NK-92 (cell line): ENCODE data around the gene PTPN6.
"Not testable (repeated sequence)": the region's sequence is repeated elsewhere in the genome, so short reads cannot be mapped to it uniquely, and the experiment has no call there.

ENCODE experiments used
- DNase-seq: peaks from one replicate; lab custom pipeline; 2025; ENCODE audit not compliant: unreplicated experiment; lab: John Stamatoyannopoulos, UW

PTPN6 gene

DNA sequence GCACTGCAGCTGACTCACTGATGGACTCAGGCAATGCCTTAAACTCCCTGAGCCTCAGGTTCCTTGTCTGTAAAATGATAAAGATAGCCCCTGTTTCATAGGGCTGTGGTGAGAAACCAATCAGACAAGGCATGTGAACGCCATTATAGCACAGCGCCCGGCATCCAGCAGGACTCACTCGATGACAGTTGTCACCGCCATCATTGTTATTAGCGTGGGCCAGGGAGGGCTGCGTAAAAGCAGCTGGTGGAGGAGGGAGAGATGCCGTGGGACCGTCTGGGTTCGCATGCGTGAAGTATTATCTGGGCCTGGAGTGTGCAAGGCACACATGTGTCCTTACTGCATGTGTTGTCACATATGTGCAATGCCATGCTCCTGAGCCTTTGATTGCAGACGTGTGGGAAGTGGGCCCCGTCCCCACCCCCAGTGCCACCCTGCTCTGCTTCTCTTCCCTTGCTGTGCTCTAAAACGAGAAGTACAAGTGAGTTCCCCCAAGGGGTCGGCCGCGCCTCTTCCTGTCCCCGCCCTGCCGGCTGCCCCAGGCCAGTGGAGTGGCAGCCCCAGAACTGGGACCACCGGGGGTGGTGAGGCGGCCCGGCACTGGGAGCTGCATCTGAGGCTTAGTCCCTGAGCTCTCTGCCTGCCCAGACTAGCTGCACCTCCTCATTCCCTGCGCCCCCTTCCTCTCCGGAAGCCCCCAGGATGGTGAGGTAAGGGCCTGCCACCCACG lies at the start of gene PTPN6:
PTPN6 (plus strand) TSS at position 546 of the 730 bp plus-strand sequence; CDS start at position 703, 157 bp downstream.
- no peak for DNase-seq

- DNase-seq, result no peak
These were observed 48.7 kb upstream of the PTPN6 start for GRCh38 chr12:6902448-6902847.

- no peak for DNase-seq
These were observed 47.4 kb upstream of the PTPN6 start for GRCh38 chr12:6903722-6904121.

GRCh38 chr12:6904280-6905276 lies 46.6 kb upstream of the PTPN6 start, which contains the start of gene LRRC23:
TSS of gene LRRC23 (plus strand) at chr12:6904822. CDS start at chr12:6905634, 812 bp downstream.
- DNase-seq, result peak; percentile 72

DNA sequence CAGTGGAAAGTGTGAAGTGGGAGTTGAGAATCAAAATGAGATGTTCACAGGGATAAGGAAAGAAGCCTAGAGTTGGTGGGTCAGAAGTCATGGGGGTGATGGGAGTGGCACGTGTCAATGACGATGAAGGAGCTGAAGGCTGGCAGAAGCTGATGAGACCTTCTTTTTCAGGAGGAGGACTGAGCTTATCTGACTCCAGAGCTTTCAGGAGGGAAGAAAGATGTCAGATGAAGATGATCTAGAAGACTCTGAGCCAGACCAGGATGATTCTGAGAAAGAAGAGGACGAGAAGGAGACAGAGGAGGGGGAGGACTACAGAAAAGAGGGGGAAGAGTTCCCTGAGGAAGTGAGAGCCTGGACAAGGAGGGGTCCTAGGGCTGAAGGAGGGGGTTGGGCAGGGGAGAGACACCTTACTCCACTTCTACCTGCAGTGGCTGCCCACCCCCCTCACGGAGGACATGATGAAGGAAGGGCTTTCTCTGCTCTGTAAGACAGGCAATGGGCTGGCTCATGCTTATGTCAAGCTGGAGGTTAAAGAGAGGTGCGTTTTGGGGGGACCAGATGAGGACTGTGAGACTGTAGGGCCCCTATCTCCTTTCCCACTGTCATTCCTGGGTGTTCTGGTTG lies 45.6 kb upstream of the PTPN6 start:
- no peak for DNase-seq

DNA sequence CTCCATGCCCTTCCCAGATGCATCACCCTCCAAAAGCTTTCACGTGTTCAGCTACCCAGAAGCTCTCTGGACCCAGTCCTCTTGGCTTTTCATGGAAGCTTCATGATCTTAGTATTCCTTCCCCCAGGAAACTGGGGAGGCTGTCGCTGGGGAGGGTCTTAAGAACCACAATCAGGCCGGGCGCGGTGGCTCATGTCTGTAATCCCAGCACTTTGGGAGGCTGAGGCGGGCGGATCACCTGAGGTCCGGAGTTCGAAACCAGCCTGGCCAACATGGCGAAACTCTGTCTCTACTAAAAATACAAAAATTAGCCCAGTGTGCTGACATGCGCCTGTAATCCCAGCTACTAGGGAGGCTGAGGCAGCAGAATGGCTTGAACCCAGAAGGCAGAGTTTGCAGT lies 43.0 kb upstream of the PTPN6 start:
- DNase-seq, result not testable (repeated sequence)

DNA sequence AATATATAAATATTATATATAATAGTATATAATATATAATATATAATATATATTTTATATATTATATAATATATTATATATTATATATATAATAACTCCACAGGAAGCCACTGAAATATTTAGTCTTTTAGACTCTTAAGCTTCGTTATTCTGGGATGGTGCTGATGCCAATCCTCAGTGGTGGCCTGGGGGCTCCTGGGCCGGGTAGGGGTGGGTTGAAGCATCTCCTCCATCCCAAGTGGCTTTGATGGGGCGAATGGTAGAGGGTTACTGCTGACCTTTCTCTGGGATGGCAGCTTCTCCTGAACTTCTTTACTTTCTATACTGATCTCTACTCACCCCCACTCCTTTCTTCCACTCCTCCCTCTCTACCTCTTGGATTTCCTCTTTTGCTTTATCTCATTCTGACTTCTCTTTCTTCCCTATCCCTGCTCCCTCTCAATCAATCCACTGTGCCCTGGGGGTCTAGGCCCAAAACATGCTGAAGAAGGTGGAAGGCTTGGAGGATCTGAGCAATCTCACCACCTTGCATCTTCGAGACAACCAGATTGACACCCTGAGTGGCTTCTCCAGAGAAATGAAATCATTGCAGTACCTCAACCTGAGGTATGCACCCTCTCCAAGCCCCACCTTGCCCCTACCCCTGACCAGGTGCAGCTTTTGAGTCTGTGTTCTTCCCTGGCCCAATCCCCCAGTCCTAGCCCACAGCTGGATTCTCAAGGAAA lies 41.6 kb upstream of the PTPN6 start:
- DNase-seq, result no peak

DNA sequence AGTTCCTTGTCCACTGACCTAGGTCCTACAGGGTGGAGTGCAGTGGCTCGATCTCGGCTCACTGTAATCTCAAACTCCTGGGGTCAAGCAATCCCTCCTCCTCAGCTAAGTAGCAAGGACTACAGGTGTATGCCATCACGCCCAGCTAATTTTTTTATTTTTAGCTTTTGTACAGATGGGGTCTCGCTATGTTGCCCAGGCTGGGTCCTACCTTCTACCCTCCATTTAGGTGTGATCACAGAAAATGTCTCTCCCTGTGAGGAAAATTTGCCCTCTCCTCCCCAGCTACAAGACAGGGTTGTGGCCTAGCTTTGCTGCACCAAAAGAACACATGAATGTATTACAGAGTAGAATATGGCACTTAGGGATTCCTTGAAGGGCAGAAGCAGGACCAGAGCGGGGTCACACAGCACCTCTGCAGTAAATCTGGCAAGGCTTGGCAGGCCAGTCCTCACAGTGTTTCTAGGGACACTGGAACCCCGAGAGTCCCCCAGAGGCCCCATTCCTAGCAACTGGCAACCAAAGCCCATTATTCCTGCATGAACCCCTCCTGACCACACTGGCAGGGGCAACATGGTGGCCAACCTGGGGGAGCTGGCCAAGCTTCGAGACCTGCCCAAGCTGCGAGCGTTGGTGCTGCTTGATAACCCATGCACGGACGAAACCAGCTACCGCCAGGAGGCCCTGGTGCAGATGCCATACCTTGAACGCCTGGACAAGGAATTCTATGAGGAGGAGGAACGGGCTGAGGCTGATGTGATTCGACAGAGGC lies 38.8 kb upstream of the PTPN6 start:
- DNase-seq, result no peak

DNA sequence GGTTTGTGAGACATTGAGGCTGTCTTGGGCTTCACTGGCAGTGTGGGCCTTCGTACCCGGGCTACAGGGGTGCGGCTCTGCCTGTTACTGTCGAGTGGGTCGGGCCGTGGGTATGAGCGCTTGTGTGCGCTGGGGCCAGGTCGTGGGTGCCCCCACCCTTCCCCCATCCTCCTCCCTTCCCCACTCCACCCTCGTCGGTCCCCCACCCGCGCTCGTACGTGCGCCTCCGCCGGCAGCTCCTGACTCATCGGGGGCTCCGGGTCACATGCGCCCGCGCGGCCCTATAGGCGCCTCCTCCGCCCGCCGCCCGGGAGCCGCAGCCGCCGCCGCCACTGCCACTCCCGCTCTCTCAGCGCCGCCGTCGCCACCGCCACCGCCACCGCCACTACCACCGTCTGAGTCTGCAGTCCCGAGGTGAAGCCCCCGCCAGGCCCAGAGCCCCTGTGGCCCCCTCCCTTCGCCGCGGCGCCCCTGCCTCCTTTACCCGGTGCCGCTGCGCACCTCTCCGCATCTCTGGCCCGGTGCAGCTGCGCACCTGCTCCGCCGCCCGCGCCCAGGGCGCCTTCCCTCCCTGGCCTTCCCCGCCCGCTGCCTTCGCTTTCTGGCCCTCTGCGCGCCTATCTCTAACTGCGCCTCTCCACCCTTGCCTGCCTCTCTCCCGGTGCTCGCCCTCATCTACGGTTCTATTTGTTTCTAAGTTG lies 36.8 kb upstream of the PTPN6 start, which contains the start of gene ENO2:
ENO2 (plus strand) TSS at position 335 of the 701 bp plus-strand sequence. CDS start 1,253 bp downstream, outside the sequence.
- no peak for DNase-seq

- no peak for DNase-seq
These were observed 36.0 kb upstream of the PTPN6 start for GRCh38 chr12:6914947-6915788.

GRCh38 chr12:6915789-6916285 lies 35.3 kb upstream of the PTPN6 start:
- no peak for DNase-seq

DNA sequence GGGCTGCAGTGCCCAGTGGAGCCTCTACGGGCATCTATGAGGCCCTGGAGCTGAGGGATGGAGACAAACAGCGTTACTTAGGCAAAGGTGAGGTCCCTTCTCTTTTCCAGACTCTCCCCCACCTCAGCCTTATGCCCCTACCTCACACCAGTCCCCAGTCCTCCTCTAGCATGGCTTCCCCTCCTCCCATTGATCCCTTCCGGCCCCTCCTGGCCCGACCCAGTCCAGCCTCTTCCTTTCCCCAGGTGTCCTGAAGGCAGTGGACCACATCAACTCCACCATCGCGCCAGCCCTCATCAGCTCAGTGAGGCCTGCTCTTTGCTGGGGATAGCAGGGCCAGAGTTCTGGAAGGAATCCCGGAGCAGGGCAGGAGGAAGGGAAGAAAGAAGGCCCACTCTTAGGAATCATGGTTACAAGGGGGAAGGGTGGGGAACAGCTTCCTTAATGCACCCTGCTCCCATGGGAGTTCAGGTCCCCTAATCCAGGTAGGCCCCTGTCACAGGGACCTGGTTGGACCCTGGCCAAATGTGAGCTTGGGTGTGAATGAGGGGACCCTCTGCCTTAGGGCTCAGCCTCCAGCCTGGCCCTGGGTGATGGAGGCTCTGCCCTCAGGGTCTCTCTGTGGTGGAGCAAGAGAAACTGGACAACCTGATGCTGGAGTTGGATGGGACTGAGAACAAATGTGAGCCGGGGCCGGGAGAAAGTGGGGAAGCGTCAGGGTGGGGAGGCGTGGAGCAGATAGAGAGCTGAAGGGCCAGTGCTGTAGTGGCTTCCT lies 34.5 kb upstream of the PTPN6 start:
- no peak for DNase-seq

DNA sequence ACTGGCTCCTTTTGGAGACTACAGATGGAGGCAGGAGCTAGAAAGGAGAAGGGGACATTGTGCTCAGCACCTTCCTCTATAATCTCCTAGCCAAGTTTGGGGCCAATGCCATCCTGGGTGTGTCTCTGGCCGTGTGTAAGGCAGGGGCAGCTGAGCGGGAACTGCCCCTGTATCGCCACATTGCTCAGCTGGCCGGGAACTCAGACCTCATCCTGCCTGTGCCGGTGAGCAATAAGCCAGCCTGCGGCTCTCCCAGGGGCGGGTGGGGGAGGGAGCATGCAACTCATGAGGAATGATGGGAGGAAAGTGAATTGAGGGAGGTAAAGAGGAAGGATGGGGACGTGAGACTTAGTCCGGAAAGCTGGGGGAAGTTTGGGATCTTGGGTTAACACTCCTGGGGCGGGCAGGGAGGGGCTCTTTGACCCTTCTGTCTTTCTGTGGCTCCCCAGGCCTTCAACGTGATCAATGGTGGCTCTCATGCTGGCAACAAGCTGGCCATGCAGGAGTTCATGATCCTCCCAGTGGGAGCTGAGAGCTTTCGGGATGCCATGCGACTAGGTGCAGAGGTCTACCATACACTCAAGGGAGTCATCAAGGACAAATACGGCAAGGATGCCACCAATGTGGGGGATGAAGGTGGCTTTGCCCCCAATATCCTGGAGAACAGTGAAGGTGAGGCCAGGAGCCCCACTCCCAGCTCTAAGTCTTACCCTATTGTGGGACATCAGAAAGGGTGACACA lies 33.5 kb upstream of the PTPN6 start:
- DNase-seq, result no peak

DNA sequence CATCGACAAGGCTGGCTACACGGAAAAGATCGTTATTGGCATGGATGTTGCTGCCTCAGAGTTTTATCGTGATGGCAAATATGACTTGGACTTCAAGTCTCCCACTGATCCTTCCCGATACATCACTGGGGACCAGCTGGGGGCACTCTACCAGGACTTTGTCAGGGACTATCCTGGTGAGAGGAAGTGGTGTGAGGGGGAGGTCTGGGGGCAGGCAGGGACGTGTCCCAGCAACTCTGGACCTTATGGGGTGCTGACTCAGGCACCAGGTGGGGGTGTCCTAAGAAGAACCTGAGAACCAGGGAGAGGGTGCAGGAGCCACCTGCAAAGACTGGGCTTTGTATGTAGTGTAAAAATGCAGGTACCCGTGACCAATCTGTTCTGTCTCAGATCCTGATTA lies 31.6 kb upstream of the PTPN6 start:
- no peak for DNase-seq

DNA sequence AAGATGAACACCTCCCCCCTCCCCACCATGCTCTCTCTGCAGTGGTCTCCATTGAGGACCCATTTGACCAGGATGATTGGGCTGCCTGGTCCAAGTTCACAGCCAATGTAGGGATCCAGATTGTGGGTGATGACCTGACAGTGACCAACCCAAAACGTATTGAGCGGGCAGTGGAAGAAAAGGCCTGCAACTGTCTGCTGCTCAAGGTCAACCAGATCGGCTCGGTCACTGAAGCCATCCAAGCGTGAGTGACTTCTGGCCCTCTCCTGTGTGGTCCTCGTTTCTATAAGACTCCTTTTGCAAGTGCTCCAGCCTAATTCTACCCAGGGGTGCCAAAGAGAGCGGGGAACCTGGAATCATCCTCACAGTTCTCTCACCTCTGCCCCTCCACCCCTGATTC lies 29.6 kb upstream of the PTPN6 start:
- DNase-seq, result no peak
